ENCODE data around the gene PCP4L1. TPM values are rescaled to one million over a fixed set of nuclear protein-coding genes. Genes with fewer than 3 reads are reported as not detected.
A peak's percentile ranks its signal among the peaks of the same experiment; 100 is the strongest.
"Not testable (repeated sequence)": the region's sequence is repeated elsewhere in the genome, so short reads cannot be mapped to it uniquely, and the experiment has no call there.

PCP4L1 gene
- total and polyA plus RNA-seq, 2 donors = 2.4 to 8.9 TPM

GRCh38 chr1:161314201-161314981 lies 55.8 kb downstream of the PCP4L1 start, which contains the start of gene SDHC:
SDHC (plus strand) TSS chr1:161314381; CDS start chr1:161314406, 25 bp downstream.
- DNase-seq (ENCODE audit: low read depth in 6 of 9, low spot score in 9 of 9) = peak; percentile 75 to 95 (median 87)
- under 1% methylated on average over 45 of the region's 45 CpGs for WGBS
- Histone ChIP-seq H3K27ac (ENCODE audit: low read depth in 1 of 2, low read length in 1 of 2) (peak within 1 kb of the TSS; percentile 91 to 92), H3K4me1 (ENCODE audit: control insufficient read depth in 2 of 2, insufficient read depth in 2 of 2, low read length in 2 of 2) (peaks cover 9 to 12% of the 10 kb centered on the region in 2 donors), H3K36me3 (ENCODE audit: control insufficient read depth in 2 of 2, insufficient read depth in 2 of 2, low read length in 1 of 2) (peaks cover 0 to under 1% of the 10 kb centered on the region in 2 donors), H3K4me3 (ENCODE audit: low read length in 2 of 2) (peak within 1 kb of the TSS; percentile 77), H3K27me3 (ENCODE audit: control insufficient read depth in 2 of 2, insufficient read depth in 1 of 2, low read length in 1 of 2) (peaks cover 2 to 3% of the 10 kb centered on the region in 2 donors), H3K9me3 (ENCODE audit: control insufficient read depth in 2 of 2, insufficient read depth in 1 of 2, low read length in 1 of 2) (no peaks in the 10 kb centered on the region)

GRCh38 chr1:161315841-161316674 lies 57.5 kb downstream of the PCP4L1 start:
- DNase-seq (ENCODE audit: low read depth in 6 of 9, low spot score in 9 of 9); H3K27ac ChIP-seq (ENCODE audit: low read depth in 1 of 2, low read length in 1 of 2); H3K9me3 ChIP-seq (ENCODE audit: control insufficient read depth in 2 of 2, insufficient read depth in 1 of 2, low read length in 1 of 2); H3K36me3 ChIP-seq (ENCODE audit: control insufficient read depth in 2 of 2, insufficient read depth in 2 of 2, low read length in 1 of 2); H3K4me3 ChIP-seq (ENCODE audit: low read length in 2 of 2); H3K27me3 ChIP-seq (ENCODE audit: control insufficient read depth in 2 of 2, insufficient read depth in 1 of 2, low read length in 1 of 2): not testable (repeated sequence)
- peaks cover 9 to 12% of the 10 kb centered on the region in 2 donors for H3K4me1 ChIP-seq (ENCODE audit: control insufficient read depth in 2 of 2, insufficient read depth in 2 of 2, low read length in 2 of 2)
- 96% methylated on average over 17 of the region's 17 CpGs for WGBS

GRCh38 chr1:161324020-161324419 lies 65.5 kb downstream of the PCP4L1 start:
- Histone ChIP-seq H3K27me3 (ENCODE audit: control insufficient read depth in 2 of 2, insufficient read depth in 1 of 2, low read length in 1 of 2) (no peaks in the 10 kb centered on the region), H3K36me3 (ENCODE audit: control insufficient read depth in 2 of 2, insufficient read depth in 2 of 2, low read length in 1 of 2) (peaks cover 23 to 24% of the 10 kb centered on the region in 2 donors), H3K27ac (ENCODE audit: low read depth in 1 of 2, low read length in 1 of 2) (no peak overlapping the region), H3K4me3 (ENCODE audit: low read length in 2 of 2) (no peak overlapping the region), H3K9me3 (ENCODE audit: control insufficient read depth in 2 of 2, insufficient read depth in 1 of 2, low read length in 1 of 2) (no peaks in the 10 kb centered on the region), H3K4me1 (ENCODE audit: control insufficient read depth in 2 of 2, insufficient read depth in 2 of 2, low read length in 2 of 2) (no peaks in the 10 kb centered on the region)
- DNase-seq (ENCODE audit: low read depth in 6 of 9, low spot score in 9 of 9) = no peak
- 71% methylated on average over 4 of the region's 4 CpGs for WGBS

- 97% methylated on average over 4 of the region's 4 CpGs for WGBS
These were observed 71.8 kb downstream of the PCP4L1 start for GRCh38 chr1:161330346-161330745.

GRCh38 chr1:161333166-161333565 lies 74.6 kb downstream of the PCP4L1 start:
- Histone ChIP-seq H3K27ac (ENCODE audit: low read depth in 1 of 2, low read length in 1 of 2) (no peak overlapping the region), H3K9me3 (ENCODE audit: control insufficient read depth in 2 of 2, insufficient read depth in 1 of 2, low read length in 1 of 2) (no peaks in the 10 kb centered on the region), H3K4me3 (ENCODE audit: low read length in 2 of 2) (no peak overlapping the region), H3K27me3 (ENCODE audit: control insufficient read depth in 2 of 2, insufficient read depth in 1 of 2, low read length in 1 of 2) (no peaks in the 10 kb centered on the region), H3K36me3 (ENCODE audit: control insufficient read depth in 2 of 2, insufficient read depth in 2 of 2, low read length in 1 of 2) (peaks cover 25 to 52% of the 10 kb centered on the region in 2 donors), H3K4me1 (ENCODE audit: control insufficient read depth in 2 of 2, insufficient read depth in 2 of 2, low read length in 2 of 2) (no peaks in the 10 kb centered on the region)
- no peak for DNase-seq (ENCODE audit: low read depth in 6 of 9, low spot score in 9 of 9)
- WGBS = over 99% methylated on average over 9 of the region's 9 CpGs

More at GRCh38 chr1:161330346-161330745, 71.8 kb downstream of the PCP4L1 start:
- Histone ChIP-seq H3K4me1 (ENCODE audit: control insufficient read depth in 2 of 2, insufficient read depth in 2 of 2, low read length in 2 of 2) (no peaks in the 10 kb centered on the region), H3K36me3 (ENCODE audit: control insufficient read depth in 2 of 2, insufficient read depth in 2 of 2, low read length in 1 of 2) (peaks cover 29 to 61% of the 10 kb centered on the region in 2 donors), H3K27me3 (ENCODE audit: control insufficient read depth in 2 of 2, insufficient read depth in 1 of 2, low read length in 1 of 2) (no peaks in the 10 kb centered on the region), H3K4me3 (ENCODE audit: low read length in 2 of 2) (no peak overlapping the region), H3K9me3 (ENCODE audit: control insufficient read depth in 2 of 2, insufficient read depth in 1 of 2, low read length in 1 of 2) (no peaks in the 10 kb centered on the region), H3K27ac (ENCODE audit: low read depth in 1 of 2, low read length in 1 of 2) (no peak overlapping the region)
- no peak for DNase-seq (ENCODE audit: low read depth in 6 of 9, low spot score in 9 of 9)

Other genes with a start within 250 kb of the PCP4L1 start
- gene F11R, start 237.6 kb upstream of the PCP4L1 start, total RNA-seq = 28.3 TPM
- gene F11R, start 237.6 kb upstream of the PCP4L1 start, polyA plus RNA-seq = 43.0 TPM
- 73.0 TPM for gene TSTD1, start 219.8 kb upstream of the PCP4L1 start, total RNA-seq
- 149 TPM for gene TSTD1, start 219.8 kb upstream of the PCP4L1 start, polyA plus RNA-seq
- 81.8 TPM for gene USF1, start 212.8 kb upstream of the PCP4L1 start, total RNA-seq
- 148 TPM for gene USF1, start 212.8 kb upstream of the PCP4L1 start, polyA plus RNA-seq
- gene ARHGAP30, start 188.9 kb upstream of the PCP4L1 start, total RNA-seq = 65.7 TPM
- gene ARHGAP30, start 188.9 kb upstream of the PCP4L1 start, polyA plus RNA-seq = 40.8 TPM
- 0.66 TPM for gene NECTIN4, start 169.2 kb upstream of the PCP4L1 start, total RNA-seq
- 4.7 TPM for gene NECTIN4, start 169.2 kb upstream of the PCP4L1 start, polyA plus RNA-seq
- 1.9 TPM for gene KLHDC9, start 160.4 kb upstream of the PCP4L1 start, total RNA-seq
- 4.7 TPM for gene KLHDC9, start 160.4 kb upstream of the PCP4L1 start, polyA plus RNA-seq
- gene PFDN2, start 140.7 kb upstream of the PCP4L1 start, total RNA-seq = 48.2 TPM
- 152 TPM for gene PFDN2, start 140.7 kb upstream of the PCP4L1 start, polyA plus RNA-seq
- gene NIT1, start 140.6 kb upstream of the PCP4L1 start, total RNA-seq = 28.0 TPM
- gene NIT1, start 140.6 kb upstream of the PCP4L1 start, polyA plus RNA-seq = 61.4 TPM
- gene DEDD, start 126.1 kb upstream of the PCP4L1 start, total RNA-seq = 14.7 TPM
- gene DEDD, start 126.1 kb upstream of the PCP4L1 start, polyA plus RNA-seq = 24.8 TPM
- 93.5 TPM for gene UFC1, start 104.8 kb upstream of the PCP4L1 start, total RNA-seq
- gene UFC1, start 104.8 kb upstream of the PCP4L1 start, polyA plus RNA-seq = 118 TPM
- 10.0 TPM for gene USP21, start 99.2 kb upstream of the PCP4L1 start, total RNA-seq
- gene USP21, start 99.2 kb upstream of the PCP4L1 start, polyA plus RNA-seq = 23.4 TPM
- gene PPOX, start 92.3 kb upstream of the PCP4L1 start, total RNA-seq = 19.9 TPM
- gene PPOX, start 92.3 kb upstream of the PCP4L1 start, polyA plus RNA-seq = 50.4 TPM
- gene B4GALT3, start 81.2 kb upstream of the PCP4L1 start, total RNA-seq = 14.3 TPM
- 32.0 TPM for gene B4GALT3, start 81.2 kb upstream of the PCP4L1 start, polyA plus RNA-seq
- 0.61 TPM for gene ADAMTS4, start 59.7 kb upstream of the PCP4L1 start, total RNA-seq
- gene ADAMTS4, start 59.7 kb upstream of the PCP4L1 start, polyA plus RNA-seq = 3.0 TPM
- gene NDUFS2, start 56.4 kb upstream of the PCP4L1 start, total RNA-seq = 67.7 TPM
- 39.9 TPM for gene NDUFS2, start 56.4 kb upstream of the PCP4L1 start, polyA plus RNA-seq
- gene FCER1G, start 43.5 kb upstream of the PCP4L1 start, total RNA-seq = 24.0 TPM
- 262 TPM for gene FCER1G, start 43.5 kb upstream of the PCP4L1 start, polyA plus RNA-seq
- gene APOA2, start 35.1 kb upstream of the PCP4L1 start, total RNA-seq = 1.7 TPM
- gene APOA2, start 35.1 kb upstream of the PCP4L1 start, polyA plus RNA-seq = 4.9 TPM
- gene TOMM40L, start 32.7 kb upstream of the PCP4L1 start, total RNA-seq = 9.6 TPM
- 9.1 TPM for gene TOMM40L, start 32.7 kb upstream of the PCP4L1 start, polyA plus RNA-seq
- gene NR1I3, start 20.5 kb upstream of the PCP4L1 start, total RNA-seq = not detected
- 0.14 TPM for gene NR1I3, start 20.5 kb upstream of the PCP4L1 start, polyA plus RNA-seq
- 3.6 TPM for gene MPZ, start 51.2 kb downstream of the PCP4L1 start, total RNA-seq
- 4.5 TPM for gene MPZ, start 51.2 kb downstream of the PCP4L1 start, polyA plus RNA-seq
- gene SDHC, start 55.6 kb downstream of the PCP4L1 start, total RNA-seq = 19.8 TPM
- 93.5 TPM for gene SDHC, start 55.6 kb downstream of the PCP4L1 start, polyA plus RNA-seq
- gene CFAP126, start 109.1 kb downstream of the PCP4L1 start, total RNA-seq = 0.09 TPM
- 1.0 TPM for gene CFAP126, start 109.1 kb downstream of the PCP4L1 start, polyA plus RNA-seq
- 14.7 TPM for gene FCGR2A, start 246.7 kb downstream of the PCP4L1 start, total RNA-seq
- gene FCGR2A, start 246.7 kb downstream of the PCP4L1 start, polyA plus RNA-seq = 50.0 TPM